ENCODE data around the gene LBR.

- TF ChIP-seq, protein P1, sequence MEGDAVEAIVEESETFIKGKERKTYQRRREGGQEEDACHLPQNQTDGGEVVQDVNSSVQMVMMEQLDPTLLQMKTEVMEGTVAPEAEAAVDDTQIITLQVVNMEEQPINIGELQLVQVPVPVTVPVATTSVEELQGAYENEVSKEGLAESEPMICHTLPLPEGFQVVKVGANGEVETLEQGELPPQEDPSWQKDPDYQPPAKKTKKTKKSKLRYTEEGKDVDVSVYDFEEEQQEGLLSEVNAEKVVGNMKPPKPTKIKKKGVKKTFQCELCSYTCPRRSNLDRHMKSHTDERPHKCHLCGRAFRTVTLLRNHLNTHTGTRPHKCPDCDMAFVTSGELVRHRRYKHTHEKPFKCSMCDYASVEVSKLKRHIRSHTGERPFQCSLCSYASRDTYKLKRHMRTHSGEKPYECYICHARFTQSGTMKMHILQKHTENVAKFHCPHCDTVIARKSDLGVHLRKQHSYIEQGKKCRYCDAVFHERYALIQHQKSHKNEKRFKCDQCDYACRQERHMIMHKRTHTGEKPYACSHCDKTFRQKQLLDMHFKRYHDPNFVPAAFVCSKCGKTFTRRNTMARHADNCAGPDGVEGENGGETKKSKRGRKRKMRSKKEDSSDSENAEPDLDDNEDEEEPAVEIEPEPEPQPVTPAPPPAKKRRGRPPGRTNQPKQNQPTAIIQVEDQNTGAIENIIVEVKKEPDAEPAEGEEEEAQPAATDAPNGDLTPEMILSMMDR (IDR thresholded peaks at IDR 0.05; ENCODE audit: poor library complexity) = no peak
- no peak for TF ChIP-seq EZH2phosphoT487 (IDR thresholded peaks at IDR 0.05; ENCODE audit: low read depth, severe bottlenecking, unreplicated experiment)
These were observed 38.0 kb downstream of the LBR start for GRCh38 chr1:225389843-225390242.

Data from hepatocyte (in vitro differentiated cells).